K562 (cell line): ENCODE measurements around the gene RASGRP4. TPM values are rescaled to one million over a fixed set of nuclear protein-coding genes. Genes with fewer than 3 reads are reported as not detected.

Source experiments
- ATAC-seq: fragments of 200-7000 bp; cut with Tn5 transposase; 3 replicates; pipeline ENCODE4 v1.9.1; 2020; ENCODE audit warnings: moderate library complexity
- BruUV-seq: library from RNA; stranded (reverse); fragments of 400-500 nt; replicated peaks from 2 replicates; lab custom pipeline; 2021; lab: Mats Ljungman, UMichigan
- CTCF ChIA-PET: fragments of 300-600 bp; formaldehyde crosslinking; extraction: SDS; loops from one replicate; lab custom pipeline; 2021; ENCODE audit warnings: low intra/inter-chr PET ratio; lab: Yijun Ruan, JAX
- POLR2A ChIA-PET: fragments of 300-600, 350-650 bp; sonication (Branson Sonifier 250); formaldehyde crosslinking; extraction: SDS; loops from one replicate; lab custom pipeline; 2021; ENCODE audit warnings: antibody characterized with exemption, inconsistent platforms; lab: Yijun Ruan, JAX
- DNase-seq, 4 experiments: peaks; one replicate each; pipeline versions ENCODE4 v3.0.0 to v3.0.0-alpha.2; 2011 to 2018; ENCODE audit warnings: low spot score in 3 of 4, mixed read lengths in 3 of 4; ENCODE audit errors: extremely low read depth in 1 of 4
- FAIRE-seq: peaks from 2 replicates; lab custom pipeline; 2011; peaks lifted over from hg19 to GRCh38; lab: Jason Lieb, UNC
- H2AFZ ChIP-seq: 2 replicates; pipeline ENCODE4 v1.6.0; 2011; ENCODE audit warnings: low read depth, low read length, control low read depth, inconsistent platforms
- H3K27ac ChIP-seq: fragments of 200-600 bp; 3 replicates; pipeline ENCODE4 v1.8.0; 2011; ENCODE audit warnings: low read depth, mild to moderate bottlenecking, control low read depth, inconsistent platforms, low read length, moderate library complexity, mixed read lengths; ENCODE audit errors: extremely low read depth
- H3K27me3 ChIP-seq, 2 experiments: fragments of 300-600 bp in 1 of 2; 2 replicates in 1 of 2; 3 replicates in 1 of 2; pipeline versions ENCODE4 v1.6.0 to v1.8.0; 2011; ENCODE audit warnings: inconsistent platforms in 2 of 2, low read length in 2 of 2, mild to moderate bottlenecking in 1 of 2, mixed read lengths in 1 of 2, moderate library complexity in 1 of 2; ENCODE audit not compliant: control insufficient read depth in 2 of 2, insufficient read depth in 2 of 2
- H3K36me3 ChIP-seq: fragments of 300-600 bp; 3 replicates; pipeline ENCODE4 v1.8.0; 2011; ENCODE audit warnings: mild to moderate bottlenecking, low read length, inconsistent platforms; ENCODE audit not compliant: control insufficient read depth, insufficient read depth
- H3K4me1 ChIP-seq, 2 experiments: fragments of 200-600 bp in 1 of 2; replicated peaks in 1 of 2; 2 replicates in 1 of 2; 3 replicates in 1 of 2; pipeline versions ENCODE4 v1.5.1 to v1.8.0; 2011; ENCODE audit warnings: inconsistent platforms in 2 of 2, low read length in 2 of 2, mild to moderate bottlenecking in 1 of 2, mixed read lengths in 1 of 2, moderate library complexity in 1 of 2; ENCODE audit not compliant: control insufficient read depth in 2 of 2, insufficient read depth in 2 of 2
- H3K4me2 ChIP-seq: 2 replicates; pipeline ENCODE4 v1.6.1; 2011; ENCODE audit warnings: low read length, control low read depth, inconsistent platforms, mixed read lengths; ENCODE audit not compliant: insufficient read depth
- H3K4me3 ChIP-seq: fragments of 200-600 bp; sonication (generic), shearing (Covaris generic); 2 replicates; pipeline ENCODE4 v1.5.1; 2016; ENCODE audit warnings: control low read depth, inconsistent platforms
- H3K79me2 ChIP-seq: fragments of 200-600 bp; 3 replicates; pipeline ENCODE4 v1.8.0; 2011; ENCODE audit warnings: low read length, inconsistent platforms; ENCODE audit not compliant: control insufficient read depth, insufficient read depth
- H3K9ac ChIP-seq, 2 experiments: 2 replicates each; pipeline versions ENCODE4 v1.6.0 to v1.6.1; 2011; ENCODE audit warnings: low read depth in 2 of 2, low read length in 2 of 2, control low read depth in 1 of 2, inconsistent platforms in 1 of 2, mild to moderate bottlenecking in 1 of 2, mixed read lengths in 1 of 2; ENCODE audit not compliant: insufficient read depth in 1 of 2
- H3K9me1 ChIP-seq: one replicate; pipeline ENCODE4 v1.6.0; 2011; ENCODE audit warnings: inconsistent platforms, mild to moderate bottlenecking, low read length, moderate library complexity; ENCODE audit not compliant: control insufficient read depth, insufficient read depth
- H3K9me3 ChIP-seq: replicated peaks from 2 replicates; pipeline ENCODE4 v1.5.1; 2011; ENCODE audit warnings: low read depth, low read length, inconsistent platforms; ENCODE audit not compliant: control insufficient read depth, insufficient read depth
- H4K20me1 ChIP-seq: replicated peaks from 2 replicates; pipeline ENCODE4 v1.6.1; 2011; ENCODE audit warnings: low read length, inconsistent platforms, mixed read lengths; ENCODE audit not compliant: control insufficient read depth, insufficient read depth
- ATF1 ChIP-seq, 2 experiments: fragments of 450-650 bp in 1 of 2; IDR thresholded peaks; 2 replicates each; pipeline ENCODE4 v1.6.1; 2016; ENCODE audit warnings: missing compliant biosample characterization in 1 of 2, missing genetic modification characterization in 1 of 2
- BHLHE40 ChIP-seq: IDR thresholded peaks from 2 replicates; pipeline ENCODE4 v1.6.1; 2011; ENCODE audit warnings: low read length, improper control_type of control experiment
- CREB5 ChIP-seq: fragments of 250-450 bp; sonication (Bioruptor Pico); IDR thresholded peaks from 2 replicates; pipeline ENCODE4 v1.5.0; 2020; ENCODE audit warnings: mild to moderate bottlenecking
- DACH1 ChIP-seq: fragments of 450-650 bp; IDR thresholded peaks from 2 replicates; pipeline ENCODE4 v1.6.1; 2018; ENCODE audit not compliant: partially characterized antibody
- FOXJ2 ChIP-seq: fragments of 200-800 bp; sonication (Bioruptor generic); IDR thresholded peaks from 2 replicates; pipeline ENCODE4 v1.6.1; 2016; ENCODE audit warnings: missing genetic modification characterization, missing compliant biosample characterization
- FOXM1 ChIP-seq, 2 experiments: fragments of 450-650 bp in 1 of 2; sonication (generic) in 1 of 2; formaldehyde crosslinking in 1 of 2; IDR thresholded peaks; 2 replicates each; pipeline versions ENCODE4 v1.6.1 to v1.9.0; 2017 to 2022; ENCODE audit warnings: low read depth in 2 of 2, mild to moderate bottlenecking in 2 of 2, missing genetic modification reagents in 1 of 2, moderate library complexity in 1 of 2
- KLF16 ChIP-seq: IDR thresholded peaks from 2 replicates; pipeline ENCODE4 v1.6.1; 2016; ENCODE audit warnings: antibody characterized with exemption
- MYC ChIP-seq, 2 experiments: fragments of 250-450 bp in 1 of 2; sonication (Bioruptor Pico) in 1 of 2; IDR thresholded peaks; 2 replicates each; pipeline versions ENCODE4 v1.5.1 to v1.6.1; 2012 to 2021; ENCODE audit warnings: low read depth in 2 of 2, borderline replicate concordance in 1 of 2, improper control_type of control experiment in 1 of 2, low read length in 1 of 2, mild to moderate bottlenecking in 1 of 2, moderate library complexity in 1 of 2
- MYNN ChIP-seq, 2 experiments: sonication (generic); formaldehyde crosslinking in 1 of 2; IDR thresholded peaks; 2 replicates each; pipeline versions ENCODE4 v1.5.0 to v1.6.1; 2016 to 2020; ENCODE audit warnings: antibody characterized with exemption in 1 of 2, missing genetic modification reagents in 1 of 2
- NFRKB ChIP-seq: fragments of 450-650 bp; IDR thresholded peaks from 2 replicates; pipeline ENCODE4 v1.6.1; 2016; ENCODE audit warnings: low read depth
- RB1 ChIP-seq: fragments of 450-650 bp; IDR thresholded peaks from 2 replicates; pipeline ENCODE4 v1.6.1; 2017; ENCODE audit warnings: low read depth, mild to moderate bottlenecking
- SMARCA4 ChIP-seq: fragments of 450-650 bp; IDR thresholded peaks from 2 replicates; pipeline ENCODE4 v1.6.1; 2016
- TAF1 ChIP-seq: IDR thresholded peaks from 2 replicates; pipeline ENCODE4 v1.6.1; 2011; ENCODE audit warnings: mild to moderate bottlenecking, low read length, moderate library complexity; ENCODE audit not compliant: insufficient read depth, control insufficient read depth, severe bottlenecking; ENCODE audit errors: extremely low read depth
- YY1 ChIP-seq, 3 experiments: IDR thresholded peaks; 2 replicates each; pipeline ENCODE4 v1.6.1; 2011; ENCODE audit warnings: low read length in 2 of 3, mild to moderate bottlenecking in 2 of 3, moderate library complexity in 2 of 3, borderline replicate concordance in 1 of 3, control low read depth in 1 of 3, low read depth in 1 of 3; ENCODE audit not compliant: insufficient read depth in 3 of 3, insufficient replicate concordance in 2 of 3, control insufficient read depth in 1 of 3, insufficient read length in 1 of 3; ENCODE audit errors: extremely low read depth in 1 of 3
- WGBS: fragments of 100-300 bp; shearing (Covaris generic); methylation state at CpG from one replicate; pipeline ENCODE4 v1.1.6; 2016; ENCODE audit warnings: low coverage, mixed read lengths; ENCODE audit not compliant: insufficient coverage; ENCODE audit errors: missing lambda C conversion rate; 5-methylcytosine and 5-hydroxymethylcytosine counted together
- in situ Hi-C: fragments of 300-500 bp; cut with MboI; formaldehyde crosslinking; loops from 4 replicates; pipeline ENCODE4 v1.15.0; 2018; ENCODE audit warnings: inconsistent platforms, mixed read lengths
- intact Hi-C: fragments of 100-400 bp; cut with micrococcal nuclease; formaldehyde crosslinking; loops from 2 replicates; pipeline ENCODE4 v1.14.2; 2022
- polyA plus RNA-seq, 8 experiments: library from polyadenylated mRNA; depleted of rRNA in 4 of 8; stranded (reverse) in 5 of 8; unstranded in 3 of 8; fragments of >200 nt; fragmentation: Nextera tagmentation in 2 of 8; fragmentation: Illumina TruSeq in 1 of 8; extraction: Ambion mirVana in 2 of 8; extraction: Trizol in 1 of 8; gene quantifications; 2 replicates each; pipeline versions ENCODE4 v1.2.1 to v1.2.3, GENCODE V29; 2011 to 2014; ENCODE audit warnings: inconsistent platforms in 1 of 8, missing spikeins in 1 of 8
- total RNA-seq, 7 experiments: library from RNA; depleted of rRNA in 6 of 7; stranded (reverse); fragments of >200 nt in 6 of 7; fragmentation: Illumina TruSeq in 2 of 7; extraction: Trizol in 2 of 7; gene quantifications; 2 replicates each; pipeline versions ENCODE4 v1.2.1 to v1.2.3, GENCODE V29; 2011 to 2021; ENCODE audit warnings: low replicate concordance in 1 of 7
- TF ChIP-seq, protein P1 (sequence below), 2 experiments: fragments of 150-350 bp in 1 of 2; IDR thresholded peaks; 2 replicates each; pipeline ENCODE4 v1.6.1; 2012 to 2016; ENCODE audit warnings: low read depth in 2 of 2, low read length in 2 of 2, mild to moderate bottlenecking in 1 of 2, moderate library complexity in 1 of 2

The RASGRP4 gene
- total and polyA plus RNA-seq, 9 of the 15 experiments (the other 6 are each of a cell fraction or from before 2014, with no cell fraction given): 0.39 to 4.6 (median 3.8) TPM

DNA sequence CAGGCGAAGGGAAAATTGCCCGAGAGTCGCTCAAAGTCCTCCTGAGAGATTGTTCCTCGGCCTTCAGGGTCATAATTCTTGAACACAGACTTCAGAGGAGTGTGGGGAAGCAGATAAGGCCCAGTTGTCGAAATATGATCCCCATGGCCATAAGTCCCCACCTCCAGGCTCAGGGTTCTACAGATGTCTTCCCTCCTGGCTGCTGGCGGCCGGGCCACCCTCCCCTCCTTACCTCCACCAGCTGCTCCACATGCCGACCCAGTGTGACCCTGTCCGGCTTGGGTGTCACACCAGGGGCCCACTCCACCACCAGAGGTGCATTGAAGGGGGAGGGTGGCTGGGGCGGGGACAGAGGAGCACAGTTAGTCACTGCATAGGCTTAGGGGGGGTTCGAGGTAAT, 13.1 kb downstream of the RASGRP4 start:
- ATAC-seq (peak; percentile 90), DNase-seq (peak; percentile 64 to 94 (median 81)), FAIRE-seq (peak; percentile 97)
- H3K36me3 ChIP-seq: peaks cover 5% of the 10 kb centered on the region; the same call in 2 of the 3 replicates
- H3K4me3 ChIP-seq: no peak overlapping the region
- no peaks in the 10 kb centered on the region for H3K27me3 ChIP-seq
- in situ Hi-C loops (no loop called here), intact Hi-C loops (loop anchor here (5.0 kb wide), 1 partner anchor 94 kb away; no protein-coding TSS in a partner anchor)
- H3K9me1 ChIP-seq: peaks cover 2% of the 10 kb centered on the region
- POLR2A ChIA-PET: interaction anchor here (0.6 to 3.3 kb wide), 6 partner anchors 9 to 247 kb away, joined by 3 to 30 read pairs (median 4); partner anchors contain the start of gene FAM98C
- peaks cover 42 to 59% of the 10 kb centered on the region in 2 experiments for H3K4me1 ChIP-seq
- H3K9me3 ChIP-seq: no peaks in the 10 kb centered on the region
- CTCF ChIA-PET: no interaction called here
- BruUV-seq: no TSS peak
- H3K9ac ChIP-seq: peak overlapping the region; percentile 0 to 89; a peak in 3 of 4 replicates
- H4K20me1 ChIP-seq: no peaks in the 10 kb centered on the region
- H3K27ac ChIP-seq: peak overlapping the region; percentile 58
- WGBS: 2% methylated on average over 9 of the region's 11 CpGs
- H2AFZ ChIP-seq: peak overlapping the region; percentile 28
- H3K4me2 ChIP-seq: peak overlapping the region; percentile 70
- H3K79me2 ChIP-seq: no peaks in the 10 kb centered on the region
- no peak for TF ChIP-seq NFRKB
- TF ChIP-seq CREB5 (CRISPR knock-in tag): no peak
- peak; percentile 55; the same call in 1 of the 2 replicates for TF ChIP-seq MYC (IDR thresholded peaks at IDR 0.05; ENCODE audit: low read depth, low read length)
- no peak for TF ChIP-seq MYC (CRISPR knock-in tag; IDR thresholded peaks at IDR 0.05; ENCODE audit: borderline replicate concordance, low read depth)
- TF ChIP-seq TAF1: peak; percentile 38
- TF ChIP-seq, protein P1, sequence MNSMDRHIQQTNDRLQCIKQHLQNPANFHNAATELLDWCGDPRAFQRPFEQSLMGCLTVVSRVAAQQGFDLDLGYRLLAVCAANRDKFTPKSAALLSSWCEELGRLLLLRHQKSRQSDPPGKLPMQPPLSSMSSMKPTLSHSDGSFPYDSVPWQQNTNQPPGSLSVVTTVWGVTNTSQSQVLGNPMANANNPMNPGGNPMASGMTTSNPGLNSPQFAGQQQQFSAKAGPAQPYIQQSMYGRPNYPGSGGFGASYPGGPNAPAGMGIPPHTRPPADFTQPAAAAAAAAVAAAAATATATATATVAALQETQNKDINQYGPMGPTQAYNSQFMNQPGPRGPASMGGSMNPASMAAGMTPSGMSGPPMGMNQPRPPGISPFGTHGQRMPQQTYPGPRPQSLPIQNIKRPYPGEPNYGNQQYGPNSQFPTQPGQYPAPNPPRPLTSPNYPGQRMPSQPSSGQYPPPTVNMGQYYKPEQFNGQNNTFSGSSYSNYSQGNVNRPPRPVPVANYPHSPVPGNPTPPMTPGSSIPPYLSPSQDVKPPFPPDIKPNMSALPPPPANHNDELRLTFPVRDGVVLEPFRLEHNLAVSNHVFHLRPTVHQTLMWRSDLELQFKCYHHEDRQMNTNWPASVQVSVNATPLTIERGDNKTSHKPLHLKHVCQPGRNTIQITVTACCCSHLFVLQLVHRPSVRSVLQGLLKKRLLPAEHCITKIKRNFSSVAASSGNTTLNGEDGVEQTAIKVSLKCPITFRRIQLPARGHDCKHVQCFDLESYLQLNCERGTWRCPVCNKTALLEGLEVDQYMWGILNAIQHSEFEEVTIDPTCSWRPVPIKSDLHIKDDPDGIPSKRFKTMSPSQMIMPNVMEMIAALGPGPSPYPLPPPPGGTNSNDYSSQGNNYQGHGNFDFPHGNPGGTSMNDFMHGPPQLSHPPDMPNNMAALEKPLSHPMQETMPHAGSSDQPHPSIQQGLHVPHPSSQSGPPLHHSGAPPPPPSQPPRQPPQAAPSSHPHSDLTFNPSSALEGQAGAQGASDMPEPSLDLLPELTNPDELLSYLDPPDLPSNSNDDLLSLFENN (IDR thresholded peaks at IDR 0.05; ENCODE audit: low read depth in 2 of 2, low read length in 2 of 2): peak in 1 of 2 experiments; percentile 62; a peak in 1 of 4 replicates
- no peak for TF ChIP-seq FOXJ2
- peak; percentile 88 for TF ChIP-seq SMARCA4
- no peak for TF ChIP-seq ATF1 (CRISPR knock-in tag; IDR thresholded peaks at IDR 0.05)
- TF ChIP-seq ATF1 (tag; IDR thresholded peaks at IDR 0.05): peak; percentile 43; the same call in 1 of the 2 replicates
- TF ChIP-seq RB1: 0 out of 2 replicates have a peak, but pooled peaks have one; percentile 28
- TF ChIP-seq FOXM1 (IDR thresholded peaks at IDR 0.05; ENCODE audit: low read depth): peak; percentile 58
- no peak for TF ChIP-seq FOXM1 (CRISPR knock-in tag; IDR thresholded peaks at IDR 0.05; ENCODE audit: low read depth)
- TF ChIP-seq YY1 (IDR thresholded peaks at IDR 0.05; ENCODE audit: borderline replicate concordance in 1 of 3, control insufficient read depth in 1 of 3, extremely low read depth in 1 of 3, insufficient read depth in 3 of 3, insufficient read length in 1 of 3, insufficient replicate concordance in 2 of 3, low read depth in 1 of 3, low read length in 2 of 3): peak in 2 of 3 experiments; percentile 11
- peak; percentile 47; the same call in 1 of the 2 replicates for TF ChIP-seq MYNN (IDR thresholded peaks at IDR 0.05)
- no peak for TF ChIP-seq MYNN (CRISPR knock-in tag; IDR thresholded peaks at IDR 0.05)
- TF ChIP-seq BHLHE40: peak; percentile 46; the same call in 1 of the 2 replicates
- TF ChIP-seq KLF16: peak; percentile 82; the same call in 1 of the 2 replicates
- peak; percentile 88 for TF ChIP-seq DACH1
